HepG2 (cell line): ENCODE results near the gene MRPL14. TPM values are rescaled to one million over a fixed set of nuclear protein-coding genes. Genes with fewer than 3 reads are reported as not detected.

ENCODE experiments used
- KDM3A ChIP-seq: IDR thresholded peaks from 2 replicates; pipeline ENCODE4 v1.6.1; 2018; ENCODE audit warnings: low read depth, missing compliant biosample characterization
- KMT2B ChIP-seq: IDR thresholded peaks from 2 replicates; pipeline ENCODE4 v1.6.1; 2016; ENCODE audit warnings: missing genetic modification reagents, missing compliant biosample characterization
- MAFK ChIP-seq, 2 experiments: IDR thresholded peaks in 1 of 2; conservative IDR thresholded peaks in 1 of 2; 2 replicates each; pipeline ENCODE4 v1.6.1; 2011; ENCODE audit warnings: improper control_type of control experiment in 2 of 2, low read length in 2 of 2
- MEIS1 ChIP-seq: sonication (generic); formaldehyde crosslinking; IDR thresholded peaks from 2 replicates; pipeline ENCODE4 v1.9.0; 2021; ENCODE audit warnings: mild to moderate bottlenecking, missing genetic modification reagents, moderate library complexity, borderline replicate concordance
- ZNF251 ChIP-seq: sonication (generic); formaldehyde crosslinking; IDR thresholded peaks from 2 replicates; pipeline ENCODE4 v1.9.0; 2021; ENCODE audit warnings: mild to moderate bottlenecking, missing genetic modification reagents
- ZNF550 ChIP-seq: sonication (generic); formaldehyde crosslinking; IDR thresholded peaks from 2 replicates; pipeline ENCODE4 v1.4.0; 2020; ENCODE audit warnings: mild to moderate bottlenecking, missing genetic modification reagents, borderline replicate concordance
- ZNF660 ChIP-seq: sonication (generic); formaldehyde crosslinking; IDR thresholded peaks from 2 replicates; pipeline ENCODE4 v1.5.1; 2020; ENCODE audit warnings: mild to moderate bottlenecking, low read depth, missing genetic modification reagents, borderline replicate concordance
- ZNF746 ChIP-seq: sonication (generic); formaldehyde crosslinking; IDR thresholded peaks from 2 replicates; pipeline ENCODE4 v1.8.0; 2022; ENCODE audit warnings: mild to moderate bottlenecking, missing genetic modification reagents
- ZNF850 ChIP-seq: sonication (generic); formaldehyde crosslinking; conservative IDR thresholded peaks from 2 replicates; pipeline ENCODE4 v1.9.0; 2021; ENCODE audit warnings: mild to moderate bottlenecking, missing genetic modification reagents
- polyA plus RNA-seq, 8 experiments: library from polyadenylated mRNA; depleted of rRNA in 3 of 8; stranded (reverse) in 7 of 8; unstranded in 1 of 8; fragments of >200 nt; fragmentation: Illumina TruSeq in 4 of 8; extraction: Trizol in 4 of 8; gene quantifications; 2 replicates each; pipeline versions ENCODE4 v1.2.1 to v1.2.3, GENCODE V29; 2011 to 2016; ENCODE audit warnings: low read depth in 4 of 8, missing spikeins in 1 of 8, mixed read lengths in 1 of 8; ENCODE audit not compliant: insufficient read depth in 1 of 8
- total RNA-seq, 5 experiments: library from RNA; depleted of rRNA; stranded (reverse); fragments of >200 nt; fragmentation: Illumina TruSeq; extraction: Trizol; gene quantifications; 2 replicates each; pipeline ENCODE4 v1.2.3, GENCODE V29; 2016; ENCODE audit warnings: low read depth in 1 of 5
- TF ChIP-seq, protein P1 (sequence below): sonication (generic); formaldehyde crosslinking; IDR thresholded peaks from 2 replicates; pipeline ENCODE4 v1.5.1; 2020; ENCODE audit warnings: mild to moderate bottlenecking, moderate library complexity, missing genetic modification reagents
- TF ChIP-seq, protein P2 (sequence below): sonication (generic); formaldehyde crosslinking; IDR thresholded peaks from 2 replicates; pipeline ENCODE4 v1.4.0; 2020; ENCODE audit warnings: mild to moderate bottlenecking, missing genetic modification reagents
- TF ChIP-seq, protein P3 (sequence below): sonication (generic); formaldehyde crosslinking; IDR thresholded peaks from 2 replicates; pipeline ENCODE4 v1.5.0; 2020; ENCODE audit warnings: missing genetic modification reagents, mild to moderate bottlenecking, borderline replicate concordance
- TF ChIP-seq, protein P4 (sequence below): sonication (generic); formaldehyde crosslinking; IDR thresholded peaks from 2 replicates; pipeline ENCODE4 v1.5.0; 2020; ENCODE audit warnings: missing genetic modification reagents

The MRPL14 gene
- total and polyA plus RNA-seq, 2 of the 13 experiments (the other 11 are each of a cell fraction or from before 2014, with no cell fraction given): 157 to 178 TPM

DNA sequence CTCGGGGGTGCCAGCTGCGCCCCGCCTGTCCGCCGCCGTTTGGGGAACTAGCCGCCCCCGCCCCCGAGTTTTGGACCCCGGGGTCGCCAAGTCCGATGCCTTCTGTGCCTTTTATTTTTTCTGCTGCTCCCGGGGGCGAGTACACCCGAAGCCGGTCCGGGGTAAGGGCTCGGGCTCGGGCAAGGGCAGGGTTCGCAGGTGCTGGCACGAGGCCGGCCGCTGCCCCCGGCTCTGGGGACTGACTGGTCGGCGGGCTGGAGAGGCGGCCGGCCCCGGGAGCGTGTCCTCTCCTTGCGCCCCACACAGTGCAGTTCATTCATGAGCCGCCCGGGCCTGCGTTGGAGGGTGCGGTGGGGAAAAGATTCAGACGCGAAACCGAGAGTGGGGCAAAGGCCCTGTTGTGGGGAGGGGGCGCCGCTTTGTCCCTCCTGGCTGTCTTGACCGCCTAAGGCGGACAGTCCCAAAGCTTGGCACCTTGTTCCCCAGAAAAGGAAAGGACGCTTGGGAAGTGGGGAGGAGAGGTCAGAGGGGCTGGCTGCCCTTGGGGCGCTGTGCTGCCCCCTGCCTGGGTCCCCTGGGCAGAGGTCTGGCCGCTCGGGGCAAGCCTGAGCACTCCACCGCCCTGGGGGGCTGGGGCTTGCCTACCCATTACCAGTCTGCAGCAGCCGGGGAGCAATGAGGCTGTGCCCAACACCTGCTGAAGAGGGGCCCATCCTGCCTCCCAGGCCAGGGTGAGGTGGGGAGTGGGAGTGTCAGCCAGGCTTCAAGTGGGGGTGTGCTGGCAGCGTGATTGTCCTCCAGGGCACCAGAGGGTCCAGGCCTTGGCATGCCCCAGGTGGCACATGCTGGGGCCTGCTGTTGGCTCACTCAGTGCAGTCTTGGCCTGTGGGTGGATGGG lies 1.0 kb upstream of the MRPL14 start (continued):
- TF ChIP-seq ZNF746 (CRISPR knock-in tag) (peak; percentile 65; the same call in 1 of the 2 replicates), ZNF251 (CRISPR knock-in tag) (no peak), MEIS1 (CRISPR knock-in tag) (no peak), KDM3A (CRISPR knock-in tag) (0 out of 2 replicates have a peak, but pooled peaks have one; percentile 7), ZNF550 (CRISPR knock-in tag) (no peak), KMT2B (CRISPR knock-in tag) (no peak), ZNF660 (CRISPR knock-in tag) (no peak), ZNF850 (CRISPR knock-in tag) (0 out of 2 replicates have a peak, but pooled peaks have one; percentile 45), MAFK (conservative IDR thresholded peaks at IDR 0.05 in 1 of 2, IDR thresholded peaks at IDR 0.05 in 1 of 2; ENCODE audit: low read length in 2 of 2) (no peak)
- TF ChIP-seq, protein P1, sequence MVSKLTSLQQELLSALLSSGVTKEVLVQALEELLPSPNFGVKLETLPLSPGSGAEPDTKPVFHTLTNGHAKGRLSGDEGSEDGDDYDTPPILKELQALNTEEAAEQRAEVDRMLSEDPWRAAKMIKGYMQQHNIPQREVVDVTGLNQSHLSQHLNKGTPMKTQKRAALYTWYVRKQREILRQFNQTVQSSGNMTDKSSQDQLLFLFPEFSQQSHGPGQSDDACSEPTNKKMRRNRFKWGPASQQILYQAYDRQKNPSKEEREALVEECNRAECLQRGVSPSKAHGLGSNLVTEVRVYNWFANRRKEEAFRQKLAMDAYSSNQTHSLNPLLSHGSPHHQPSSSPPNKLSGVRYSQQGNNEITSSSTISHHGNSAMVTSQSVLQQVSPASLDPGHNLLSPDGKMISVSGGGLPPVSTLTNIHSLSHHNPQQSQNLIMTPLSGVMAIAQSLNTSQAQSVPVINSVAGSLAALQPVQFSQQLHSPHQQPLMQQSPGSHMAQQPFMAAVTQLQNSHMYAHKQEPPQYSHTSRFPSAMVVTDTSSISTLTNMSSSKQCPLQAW: peak; percentile 72
- TF ChIP-seq, protein P2, sequence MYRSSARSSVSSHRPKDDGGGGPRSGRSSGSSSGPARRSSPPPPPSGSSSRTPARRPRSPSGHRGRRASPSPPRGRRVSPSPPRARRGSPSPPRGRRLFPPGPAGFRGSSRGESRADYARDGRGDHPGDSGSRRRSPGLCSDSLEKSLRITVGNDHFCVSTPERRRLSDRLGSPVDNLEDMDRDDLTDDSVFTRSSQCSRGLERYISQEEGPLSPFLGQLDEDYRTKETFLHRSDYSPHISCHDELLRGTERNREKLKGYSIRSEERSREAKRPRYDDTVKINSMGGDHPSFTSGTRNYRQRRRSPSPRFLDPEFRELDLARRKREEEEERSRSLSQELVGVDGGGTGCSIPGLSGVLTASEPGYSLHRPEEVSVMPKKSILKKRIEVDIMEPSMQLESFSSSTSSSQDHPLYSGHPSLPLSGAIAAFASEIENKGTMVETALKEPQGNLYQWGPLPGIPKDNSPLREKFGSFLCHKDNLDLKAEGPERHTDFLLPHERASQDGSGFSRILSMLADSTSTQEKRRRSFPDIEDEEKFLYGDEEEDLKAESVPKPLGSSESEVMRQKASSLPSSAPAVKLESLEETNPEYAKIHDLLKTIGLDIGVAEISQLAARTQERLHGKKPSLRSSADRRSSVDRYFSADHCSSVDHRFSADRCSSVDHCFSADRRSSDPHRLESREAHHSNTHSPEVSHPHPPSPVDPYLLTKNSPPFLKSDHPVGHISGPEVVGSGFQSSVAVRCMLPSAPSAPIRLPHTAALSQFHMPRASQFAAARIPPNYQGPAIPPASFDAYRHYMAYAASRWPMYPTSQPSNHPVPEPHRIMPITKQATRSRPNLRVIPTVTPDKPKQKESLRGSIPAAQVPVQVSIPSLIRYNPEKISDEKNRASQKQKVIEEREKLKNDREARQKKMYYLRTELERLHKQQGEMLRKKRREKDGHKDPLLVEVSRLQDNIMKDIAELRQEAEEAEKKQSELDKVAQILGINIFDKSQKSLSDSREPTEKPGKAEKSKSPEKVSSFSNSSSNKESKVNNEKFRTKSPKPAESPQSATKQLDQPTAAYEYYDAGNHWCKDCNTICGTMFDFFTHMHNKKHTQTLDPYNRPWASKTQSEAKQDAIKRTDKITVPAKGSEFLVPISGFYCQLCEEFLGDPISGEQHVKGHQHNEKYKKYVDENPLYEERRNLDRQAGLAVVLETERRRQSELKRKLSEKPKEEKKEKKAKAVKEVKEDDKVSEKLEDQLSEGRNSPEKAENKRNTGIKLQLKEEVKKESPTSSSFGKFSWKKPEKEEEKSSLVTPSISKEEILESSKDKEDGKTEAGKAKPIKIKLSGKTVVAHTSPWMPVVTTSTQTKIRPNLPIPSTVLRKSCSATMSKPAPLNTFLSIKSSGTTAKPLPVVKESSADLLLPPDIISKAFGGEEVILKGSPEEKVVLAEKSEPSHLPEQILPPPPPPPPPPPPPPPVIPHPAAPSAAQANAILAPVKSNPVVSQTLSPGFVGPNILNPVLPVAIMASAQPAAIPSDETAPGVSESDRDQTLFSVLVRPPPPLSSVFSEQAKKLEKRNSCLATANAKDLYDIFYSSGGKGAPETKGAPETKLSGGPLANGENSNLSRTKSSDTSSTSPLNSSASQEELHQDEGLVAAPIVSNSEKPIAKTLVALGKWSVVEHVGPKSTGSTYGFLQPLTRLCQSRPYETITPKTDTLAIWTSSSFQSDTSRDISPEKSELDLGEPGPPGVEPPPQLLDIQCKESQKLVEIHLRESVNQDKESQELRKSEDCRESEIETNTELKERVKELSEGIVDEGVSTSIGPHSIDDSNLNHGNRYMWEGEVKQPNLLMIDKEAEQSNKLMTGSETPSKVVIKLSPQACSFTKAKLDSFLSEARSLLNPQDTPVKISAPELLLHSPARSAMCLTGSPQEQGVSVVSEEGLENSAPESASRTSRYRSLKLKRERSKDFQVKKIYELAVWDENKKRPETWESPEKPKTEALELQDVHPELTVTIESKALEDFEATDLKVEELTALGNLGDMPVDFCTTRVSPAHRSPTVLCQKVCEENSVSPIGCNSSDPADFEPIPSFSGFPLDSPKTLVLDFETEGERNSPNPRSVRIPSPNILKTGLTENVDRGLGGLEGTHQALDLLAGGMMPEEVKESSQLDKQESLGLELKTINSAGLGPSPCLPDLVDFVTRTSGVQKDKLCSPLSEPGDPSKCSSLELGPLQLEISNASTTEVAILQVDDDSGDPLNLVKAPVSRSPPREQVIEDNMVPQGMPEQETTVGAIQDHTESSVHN (CRISPR knock-in tag): peak; percentile 35; the same call in 1 of the 2 replicates
- TF ChIP-seq, protein P3, sequence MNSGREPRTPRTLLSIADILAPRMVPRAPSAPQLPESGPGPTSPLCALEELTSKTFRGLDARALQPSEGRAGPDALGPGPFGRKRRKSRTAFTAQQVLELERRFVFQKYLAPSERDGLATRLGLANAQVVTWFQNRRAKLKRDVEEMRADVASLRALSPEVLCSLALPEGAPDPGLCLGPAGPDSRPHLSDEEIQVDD (CRISPR knock-in tag): no peak
- TF ChIP-seq, protein P4, sequence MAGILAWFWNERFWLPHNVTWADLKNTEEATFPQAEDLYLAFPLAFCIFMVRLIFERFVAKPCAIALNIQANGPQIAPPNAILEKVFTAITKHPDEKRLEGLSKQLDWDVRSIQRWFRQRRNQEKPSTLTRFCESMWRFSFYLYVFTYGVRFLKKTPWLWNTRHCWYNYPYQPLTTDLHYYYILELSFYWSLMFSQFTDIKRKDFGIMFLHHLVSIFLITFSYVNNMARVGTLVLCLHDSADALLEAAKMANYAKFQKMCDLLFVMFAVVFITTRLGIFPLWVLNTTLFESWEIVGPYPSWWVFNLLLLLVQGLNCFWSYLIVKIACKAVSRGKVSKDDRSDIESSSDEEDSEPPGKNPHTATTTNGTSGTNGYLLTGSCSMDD: no peak
